ENCODE data around the gene TNFRSF4. TPM values are rescaled to one million over a fixed set of nuclear protein-coding genes. Genes with fewer than 3 reads are reported as not detected.

TNFRSF4 gene
- total and polyA plus RNA-seq, 2 of the 8 experiments (the other 6 are each of a cell fraction or from before 2014, with no cell fraction given): 0.06 TPM; not detected in 1

DNA sequence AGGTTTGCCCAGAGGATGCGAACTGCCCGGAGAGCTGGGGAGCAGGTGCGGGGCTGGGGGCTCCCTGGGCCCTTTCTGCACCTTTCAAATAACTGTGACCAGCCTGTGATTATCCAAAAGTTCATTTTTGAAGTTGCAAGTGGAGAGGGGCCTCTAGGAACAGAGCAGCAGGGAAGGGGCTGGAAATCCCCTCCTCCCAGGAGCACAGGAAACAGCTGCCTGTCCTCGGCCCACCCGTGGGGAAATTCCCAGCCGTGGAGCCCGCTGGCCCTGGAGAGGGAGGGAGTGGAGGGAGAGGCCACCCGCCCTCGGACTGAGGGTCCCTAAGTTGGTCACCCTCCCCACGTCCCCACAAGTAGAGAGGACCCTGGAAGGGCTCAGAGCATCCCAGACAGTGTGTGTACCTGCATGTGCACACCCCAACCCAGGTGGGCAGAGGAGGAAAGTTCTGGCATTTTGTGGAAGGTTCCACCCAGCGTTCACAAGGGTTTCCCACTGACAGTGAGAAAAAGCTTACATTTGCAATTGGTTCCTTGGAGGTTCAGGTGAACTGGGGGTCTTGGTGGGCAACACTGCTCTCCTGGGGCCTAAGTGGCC is 1.2 kb upstream of the TNFRSF4 start:
- TF ChIP-seq NANOG (IDR thresholded peaks at IDR 0.05; ENCODE audit: insufficient read depth, low read depth, low read length, poor library complexity, severe bottlenecking) (no peak), CBX5 (IDR thresholded peaks at IDR 0.05; ENCODE audit: low read depth, low read length) (no peak), RFX5 (IDR thresholded peaks at IDR 0.05; ENCODE audit: borderline replicate concordance, low read depth, low read length) (no peak)
- TF ChIP-seq, protein P1, sequence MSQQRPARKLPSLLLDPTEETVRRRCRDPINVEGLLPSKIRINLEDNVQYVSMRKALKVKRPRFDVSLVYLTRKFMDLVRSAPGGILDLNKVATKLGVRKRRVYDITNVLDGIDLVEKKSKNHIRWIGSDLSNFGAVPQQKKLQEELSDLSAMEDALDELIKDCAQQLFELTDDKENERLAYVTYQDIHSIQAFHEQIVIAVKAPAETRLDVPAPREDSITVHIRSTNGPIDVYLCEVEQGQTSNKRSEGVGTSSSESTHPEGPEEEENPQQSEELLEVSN (IDR thresholded peaks at IDR 0.05): no peak
- H3K4me3 ChIP-seq (ENCODE audit: extremely low read depth in 1 of 4, insufficient read depth in 2 of 4, low read depth in 3 of 4, low read length in 4 of 4): no peak overlapping the region
- H3K79me1 ChIP-seq (ENCODE audit: low read depth, low read length): peaks cover 2% of the 10 kb centered on the region; the same call in 1 of the 2 replicates
- no peaks in the 10 kb centered on the region for H3K79me2 ChIP-seq (ENCODE audit: control insufficient read depth in 1 of 2, insufficient read depth in 2 of 2, low read length in 2 of 2)
- H2BK12ac ChIP-seq (ENCODE audit: low read depth, low read length): no peak overlapping the region
- no peak overlapping the region for H2AFZ ChIP-seq (ENCODE audit: low read length)
- no peak overlapping the region for H2BK20ac ChIP-seq (ENCODE audit: low read length)
- no peak for FAIRE-seq
- H3K18ac ChIP-seq (ENCODE audit: extremely low read depth, low read length): no peak overlapping the region
- H3K27ac ChIP-seq (ENCODE audit: low read depth, low read length): no peak overlapping the region
- H2AK5ac ChIP-seq (ENCODE audit: low read depth, low read length): no peak overlapping the region
- H2BK15ac ChIP-seq (ENCODE audit: low read length): no peak overlapping the region
- H4K5ac ChIP-seq (ENCODE audit: insufficient read length, low read depth, low read length): no peak overlapping the region
- H4K8ac ChIP-seq (ENCODE audit: extremely low read depth, insufficient read depth, low read length): no peak overlapping the region; the same call in 1 of the 2 replicates
- H3K23ac ChIP-seq (ENCODE audit: insufficient read length): no peak overlapping the region
- WGBS, 2 experiments (ENCODE audit: extremely low coverage in 1 of 2, insufficient coverage in 1 of 2, insufficient read length in 1 of 2, insufficient replicate concordance in 2 of 2, low coverage in 1 of 2, low lambda C conversion rate in 2 of 2, missing lambda C conversion rate in 1 of 2): 77% methylated on average over 10 of the region's 11 CpGs; no CpG with 5 or more reads in 1 of the 2 experiments
- H3K56ac ChIP-seq (replicated peaks; ENCODE audit: insufficient read length, low read depth, low read length): no peak overlapping the region
- H4K20me1 ChIP-seq (replicated peaks in 1 of 2; ENCODE audit: control insufficient read depth in 1 of 2, insufficient read depth in 2 of 2, low read length in 2 of 2): peaks cover 3 to 10% of the 10 kb centered on the region in 2 experiments
- H3K27me3 ChIP-seq (replicated peaks in 1 of 4; ENCODE audit: control insufficient read depth in 3 of 4, extremely low read depth in 1 of 4, insufficient read depth in 3 of 4, low read length in 3 of 4): no peaks in the 10 kb centered on the region
- no peak overlapping the region for H2BK120ac ChIP-seq (replicated peaks; ENCODE audit: low read depth, low read length)
- H3K4me2 ChIP-seq (ENCODE audit: insufficient read depth in 1 of 2, low read depth in 2 of 2, low read length in 2 of 2): no peak overlapping the region
- H3K4ac ChIP-seq (replicated peaks; ENCODE audit: insufficient read length, low read depth, low read length): no peak overlapping the region
- no peaks in the 10 kb centered on the region for H3K23me2 ChIP-seq (ENCODE audit: low read depth, low read length)
- H2BK5ac ChIP-seq (ENCODE audit: low read depth, low read length): no peak overlapping the region
- H3K36me3 ChIP-seq (ENCODE audit: control insufficient read depth in 2 of 4, insufficient read depth in 4 of 4, low read length in 3 of 4): peaks cover 0 to 17% (median 5%) of the 10 kb centered on the region in 4 experiments; a peak in 5 of 8 replicates
- H3K14ac ChIP-seq (ENCODE audit: insufficient read length): no peak overlapping the region
- no peak overlapping the region for H4K91ac ChIP-seq (replicated peaks; ENCODE audit: insufficient read length, low read length)
- H3K4me1 ChIP-seq (replicated peaks in 1 of 4; ENCODE audit: control insufficient read depth in 3 of 4, insufficient read depth in 4 of 4, low read length in 3 of 4): no peaks in the 10 kb centered on the region; a peak in 1 of 7 replicates
- ChIA-PET CTCF (ENCODE audit: partially characterized antibody) (interaction anchor here (0.8 to 1.9 kb wide), 8 partner anchors 10 to 231 kb away, joined by 3 to 12 read pairs (median 3); no protein-coding TSS in a partner anchor), POLR2A (ENCODE audit: partially characterized antibody) (interaction anchor here (0.8 to 4.3 kb wide), 5 partner anchors 12 to 816 kb away, joined by 3 to 15 read pairs (median 4); partner anchors contain the start of gene B3GALT6)
- H3K9me3 ChIP-seq (ENCODE audit: insufficient read depth in 2 of 2, low read depth in 1 of 2, low read length in 1 of 2): no peaks in the 10 kb centered on the region
- DNase-seq (ENCODE audit: low read depth in 1 of 2, low spot score in 2 of 2): no peak
- H3K9ac ChIP-seq (replicated peaks in 1 of 4; ENCODE audit: extremely low read depth in 1 of 4, low read depth in 3 of 4, low read length in 3 of 4): no peak overlapping the region
